ENCODE measurements around the gene RB1.

GRCh38 chr13:48263196-48263595 lies 40.4 kb upstream of the RB1 start:
- no peak for TF ChIP-seq CTCF (IDR thresholded peaks at IDR 0.05)
- TF ChIP-seq POLR2A (IDR thresholded peaks at IDR 0.05; ENCODE audit: low read depth), result no peak
- TF ChIP-seq POLR2AphosphoS5 (IDR thresholded peaks at IDR 0.05), result no peak
